Liver (tissue), 9 donors: ENCODE results near the gene SMPD1. TPM values are rescaled to one million over a fixed set of nuclear protein-coding genes. Genes with fewer than 3 reads are reported as not detected.

Source experiments
- DNase-seq: peaks from one replicate; pipeline ENCODE4 v3.0.0-alpha.2; 2017; ENCODE audit warnings: low spot score
- H3K27ac ChIP-seq, 2 donors: one replicate each; pipeline ENCODE4 v1.7.0; 2013; ENCODE audit warnings: inconsistent platforms in 2 of 2, low read length in 2 of 2, control low read depth in 1 of 2, low read depth in 1 of 2, mild to moderate bottlenecking in 1 of 2
- H3K27me3 ChIP-seq, 4 donors: one replicate each; pipeline versions ENCODE4 v1.6.1 to v1.7.0; 2013; ENCODE audit warnings: low read length in 3 of 4, inconsistent platforms in 1 of 4, mild to moderate bottlenecking in 1 of 4, moderate library complexity in 1 of 4; ENCODE audit not compliant: control insufficient read depth in 4 of 4, insufficient read depth in 4 of 4
- H3K36me3 ChIP-seq, 4 donors: one replicate each; pipeline versions ENCODE4 v1.6.1 to v1.7.0; 2013; ENCODE audit warnings: low read length in 3 of 4, mild to moderate bottlenecking in 3 of 4, low read depth in 1 of 4, moderate library complexity in 1 of 4; ENCODE audit not compliant: control insufficient read depth in 4 of 4, insufficient read depth in 3 of 4
- H3K4me1 ChIP-seq, 4 donors: one replicate each; pipeline versions ENCODE4 v1.6.1 to v1.7.0; 2013; ENCODE audit warnings: low read length in 3 of 4, mild to moderate bottlenecking in 3 of 4, moderate library complexity in 1 of 4; ENCODE audit not compliant: control insufficient read depth in 4 of 4, insufficient read depth in 4 of 4
- H3K4me3 ChIP-seq, 3 donors: one replicate each; pipeline versions ENCODE4 v1.6.1 to v1.7.0; 2013; ENCODE audit warnings: low read length in 3 of 3, control low read depth in 1 of 3, low read depth in 1 of 3, mild to moderate bottlenecking in 1 of 3
- H3K9ac ChIP-seq, 2 donors: one replicate each; pipeline ENCODE4 v1.7.0; 2013; ENCODE audit warnings: low read length in 2 of 2, mild to moderate bottlenecking in 2 of 2, moderate library complexity in 2 of 2, control low read depth in 1 of 2, low read depth in 1 of 2
- H3K9me3 ChIP-seq, 4 donors: one replicate each; pipeline versions ENCODE4 v1.6.1 to v1.7.0; 2013; ENCODE audit warnings: low read length in 3 of 4; ENCODE audit not compliant: control insufficient read depth in 4 of 4
- ATF3 ChIP-seq: IDR thresholded peaks from 2 replicates; pipeline ENCODE4 v1.6.1; 2016; ENCODE audit warnings: antibody characterized with exemption
- CTCF ChIP-seq: fragments of 150-350 bp; IDR thresholded peaks from 2 replicates; pipeline ENCODE4 v1.5.1; 2017; ENCODE audit warnings: improper control_type of control experiment, low read depth, low read length; ENCODE audit not compliant: missing input control
- EGR1 ChIP-seq, 2 donors: IDR thresholded peaks; 2 replicates each; pipeline ENCODE4 v1.6.1; 2016 to 2018; ENCODE audit warnings: antibody characterized with exemption in 2 of 2, low read depth in 2 of 2
- FOXA1 ChIP-seq: IDR thresholded peaks from 2 replicates; pipeline ENCODE4 v1.6.1; 2016; ENCODE audit warnings: antibody characterized with exemption
- FOXA2 ChIP-seq: IDR thresholded peaks from 2 replicates; pipeline ENCODE4 v1.6.1; 2016; ENCODE audit warnings: antibody characterized with exemption
- GABPA ChIP-seq, 2 donors: IDR thresholded peaks in 1 of 2; conservative IDR thresholded peaks in 1 of 2; 2 replicates each; pipeline ENCODE4 v1.6.1; 2016; ENCODE audit warnings: antibody characterized with exemption in 2 of 2, mild to moderate bottlenecking in 1 of 2, moderate library complexity in 1 of 2
- HNF4A ChIP-seq, 2 donors: conservative IDR thresholded peaks; 2 replicates each; pipeline ENCODE4 v1.6.1; 2016; ENCODE audit warnings: antibody characterized with exemption in 2 of 2, mild to moderate bottlenecking in 2 of 2
- HNF4G ChIP-seq: IDR thresholded peaks from 2 replicates; pipeline ENCODE4 v1.6.1; 2016; ENCODE audit warnings: antibody characterized with exemption
- JUND ChIP-seq, 2 donors: IDR thresholded peaks; 2 replicates each; pipeline ENCODE4 v1.6.1; 2016; ENCODE audit warnings: antibody characterized with exemption in 2 of 2
- MAX ChIP-seq: IDR thresholded peaks from 2 replicates; pipeline ENCODE4 v1.6.1; 2016; ENCODE audit warnings: antibody characterized with exemption
- NR2F2 ChIP-seq: IDR thresholded peaks from 2 replicates; pipeline ENCODE4 v1.6.1; 2016; ENCODE audit warnings: antibody characterized with exemption
- RAD21 ChIP-seq, 2 donors: IDR thresholded peaks; 2 replicates each; pipeline ENCODE4 v1.6.1; 2016; ENCODE audit warnings: antibody characterized with exemption in 2 of 2, mild to moderate bottlenecking in 2 of 2
- REST ChIP-seq: IDR thresholded peaks from 2 replicates; pipeline ENCODE4 v1.6.1; 2016; ENCODE audit warnings: antibody characterized with exemption, mild to moderate bottlenecking
- RXRA ChIP-seq, 2 donors: IDR thresholded peaks; 2 replicates each; pipeline ENCODE4 v1.6.1; 2017 to 2018; ENCODE audit warnings: antibody characterized with exemption in 2 of 2, mild to moderate bottlenecking in 1 of 2
- SP1 ChIP-seq: IDR thresholded peaks from 2 replicates; pipeline ENCODE4 v1.6.1; 2018; ENCODE audit warnings: antibody characterized with exemption, mild to moderate bottlenecking
- TAF1 ChIP-seq: conservative IDR thresholded peaks from 2 replicates; pipeline ENCODE4 v1.6.1; 2016; ENCODE audit warnings: antibody characterized with exemption, mild to moderate bottlenecking
- YY1 ChIP-seq: IDR thresholded peaks from 2 replicates; pipeline ENCODE4 v1.6.1; 2016; ENCODE audit warnings: antibody characterized with exemption, mild to moderate bottlenecking
- ZBTB33 ChIP-seq: IDR thresholded peaks from 2 replicates; pipeline ENCODE4 v1.6.1; 2016; ENCODE audit warnings: antibody characterized with exemption
- WGBS: extraction: QIAGEN DNeasy Blood & Tissue Kit; methylation state at CpG from one replicate; pipeline ENCODE4 v1.1.7; 2013; 5-methylcytosine and 5-hydroxymethylcytosine counted together
- polyA plus RNA-seq, 2 donors: library from polyadenylated mRNA; stranded (reverse) in 1 of 2; unstranded in 1 of 2; fragments of 200-250 nt in 1 of 2; fragments of >200 nt in 1 of 2; fragmentation: Nextera tagmentation in 1 of 2; extraction: Ambion mirVana in 1 of 2; gene quantifications; one replicate each; pipeline versions ENCODE4 v1.2.1 to v1.2.3, GENCODE V29; 2013 to 2015
- total RNA-seq, 2 donors: library from RNA; depleted of rRNA; stranded (reverse); fragments of >200 nt; gene quantifications; one replicate each; pipeline ENCODE4 v1.2.3, GENCODE V29; 2014
- donor health status: healthy.
- donor health status: healthy.
- donor health status: healthy.
- donor health status: healthy.
- donor health status: healthy.

Gene SMPD1
- total and polyA plus RNA-seq, 4 donors, result 15.4 to 91.6 (median 45.4) TPM

GRCh38 chr11:6438979-6439571 is 48.8 kb downstream of the SMPD1 start:
- WGBS, result 0% methylated on average over 1 of the region's 1 CpG
- peak; percentile 56 for DNase-seq
- peak overlapping the region; percentile 66 to 98 (median 97) for H3K4me3 ChIP-seq
- H3K9ac ChIP-seq, result peak overlapping the region; percentile 79 to 80
- peaks cover 2 to 57% (median 36%) of the 10 kb centered on the region in 4 donors for H3K4me1 ChIP-seq
- TF ChIP-seq SP1, result no peak
- TF ChIP-seq CTCF, result peak; percentile 51
- peak; percentile 73 to 84 for TF ChIP-seq RAD21 (IDR thresholded peaks at IDR 0.05)
- peak; percentile 50 for TF ChIP-seq MAX
- H3K27ac ChIP-seq, result peak overlapping the region; percentile 52 to 83
- H3K27me3 ChIP-seq, result no peaks in the 10 kb centered on the region
- H3K36me3 ChIP-seq, result peaks cover 3 to 32% (median 21%) of the 10 kb centered on the region in 4 donors
- no peaks in the 10 kb centered on the region for H3K9me3 ChIP-seq

GRCh38 chr11:6440906-6441358 is 50.7 kb downstream of the SMPD1 start, which contains the start of gene HPX:
HPX (minus strand) TSS chr11:6440987; CDS start chr11:6440963, 24 bp downstream.
- peak; percentile 61 for DNase-seq
- Histone ChIP-seq H3K9ac (peak within 1 kb of the TSS; percentile 79 to 80), H3K27me3 (no peaks in the 10 kb centered on the region), H3K36me3 (peaks cover 3 to 28% (median 18%) of the 10 kb centered on the region in 4 donors), H3K27ac (peak within 1 kb of the TSS; percentile 83 to 89), H3K4me3 (peak within 1 kb of the TSS; percentile 66 to 98 (median 97)), H3K9me3 (no peaks in the 10 kb centered on the region), H3K4me1 (peaks cover 2 to 57% (median 36%) of the 10 kb centered on the region in 4 donors)
- peak; percentile 92 to 96 for TF ChIP-seq RXRA (IDR thresholded peaks at IDR 0.05)
- peak; percentile 98 for TF ChIP-seq TAF1
- peak; percentile 73 for TF ChIP-seq YY1
- peak; percentile 88 for TF ChIP-seq MAX
- TF ChIP-seq CTCF, result no peak
- peak; percentile 49 for TF ChIP-seq NR2F2
- peak; percentile 88 to 90 for TF ChIP-seq HNF4A (conservative IDR thresholded peaks at IDR 0.05)
- TF ChIP-seq HNF4G, result peak; percentile 59
- TF ChIP-seq REST, result peak; percentile 92
- TF ChIP-seq RAD21 (IDR thresholded peaks at IDR 0.05), result peak; percentile 41 to 42
- TF ChIP-seq GABPA (IDR thresholded peaks at IDR 0.05 in 1 of 2, conservative IDR thresholded peaks at IDR 0.05 in 1 of 2), result peak in 1 of 2 donors; percentile 70
- peak; percentile 44 to 93 for TF ChIP-seq EGR1 (IDR thresholded peaks at IDR 0.05; ENCODE audit: low read depth in 2 of 2)
- peak; percentile 95 for TF ChIP-seq SP1
- TF ChIP-seq ATF3, result peak; percentile 91
- peak; percentile 76 for TF ChIP-seq ZBTB33
- TF ChIP-seq JUND (IDR thresholded peaks at IDR 0.05), result peak; percentile 76 to 87
- peak; percentile 59 for TF ChIP-seq FOXA1
- peak; percentile 87 for TF ChIP-seq FOXA2
- 34% methylated on average over 3 of the region's 3 CpGs for WGBS
